GM12874 (cell line): Measurements from ENCODE around the gene UBN2.

Experiments
- TF ChIP-seq, protein P1 (sequence below): IDR thresholded peaks from 2 replicates; pipeline ENCODE4 v1.5.1; 2011; ENCODE audit warnings: low read depth, mild to moderate bottlenecking, control low read depth, low read length, moderate library complexity; ENCODE audit not compliant: insufficient read depth

UBN2 gene

DNA sequence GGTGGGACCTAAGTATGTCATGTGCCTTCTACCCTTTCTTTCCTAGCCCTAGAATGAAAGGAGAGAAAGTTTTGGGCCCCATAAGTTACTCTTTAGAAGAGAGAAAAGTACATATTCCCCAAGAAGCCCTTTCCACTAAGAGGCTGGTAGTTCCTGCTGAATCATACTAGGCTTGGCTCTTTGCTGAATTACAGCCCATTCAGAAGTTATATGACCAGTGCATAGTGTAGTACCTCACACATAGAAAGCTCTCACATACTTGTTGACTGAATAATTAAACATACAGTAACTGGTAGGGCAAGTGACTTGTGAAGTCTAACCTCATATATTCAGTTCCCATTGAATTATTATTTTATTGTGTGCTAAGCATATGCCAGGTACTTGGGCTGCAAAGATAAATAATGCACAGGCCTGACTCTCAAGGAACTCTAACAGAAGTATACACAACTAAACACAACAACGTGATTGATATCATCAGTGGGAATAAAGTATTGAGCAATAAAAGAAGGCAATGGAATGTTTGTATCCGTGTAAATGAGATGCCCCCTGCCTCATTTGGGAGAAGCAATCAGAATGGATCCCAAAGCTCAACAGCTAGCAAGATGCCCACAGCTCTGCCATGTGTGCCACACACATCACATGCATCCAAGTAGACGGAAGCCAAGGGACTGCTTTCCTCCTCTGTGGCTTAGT is 38.9 kb upstream of the UBN2 start:
- TF ChIP-seq, protein P1, sequence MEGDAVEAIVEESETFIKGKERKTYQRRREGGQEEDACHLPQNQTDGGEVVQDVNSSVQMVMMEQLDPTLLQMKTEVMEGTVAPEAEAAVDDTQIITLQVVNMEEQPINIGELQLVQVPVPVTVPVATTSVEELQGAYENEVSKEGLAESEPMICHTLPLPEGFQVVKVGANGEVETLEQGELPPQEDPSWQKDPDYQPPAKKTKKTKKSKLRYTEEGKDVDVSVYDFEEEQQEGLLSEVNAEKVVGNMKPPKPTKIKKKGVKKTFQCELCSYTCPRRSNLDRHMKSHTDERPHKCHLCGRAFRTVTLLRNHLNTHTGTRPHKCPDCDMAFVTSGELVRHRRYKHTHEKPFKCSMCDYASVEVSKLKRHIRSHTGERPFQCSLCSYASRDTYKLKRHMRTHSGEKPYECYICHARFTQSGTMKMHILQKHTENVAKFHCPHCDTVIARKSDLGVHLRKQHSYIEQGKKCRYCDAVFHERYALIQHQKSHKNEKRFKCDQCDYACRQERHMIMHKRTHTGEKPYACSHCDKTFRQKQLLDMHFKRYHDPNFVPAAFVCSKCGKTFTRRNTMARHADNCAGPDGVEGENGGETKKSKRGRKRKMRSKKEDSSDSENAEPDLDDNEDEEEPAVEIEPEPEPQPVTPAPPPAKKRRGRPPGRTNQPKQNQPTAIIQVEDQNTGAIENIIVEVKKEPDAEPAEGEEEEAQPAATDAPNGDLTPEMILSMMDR = no peak

DNA sequence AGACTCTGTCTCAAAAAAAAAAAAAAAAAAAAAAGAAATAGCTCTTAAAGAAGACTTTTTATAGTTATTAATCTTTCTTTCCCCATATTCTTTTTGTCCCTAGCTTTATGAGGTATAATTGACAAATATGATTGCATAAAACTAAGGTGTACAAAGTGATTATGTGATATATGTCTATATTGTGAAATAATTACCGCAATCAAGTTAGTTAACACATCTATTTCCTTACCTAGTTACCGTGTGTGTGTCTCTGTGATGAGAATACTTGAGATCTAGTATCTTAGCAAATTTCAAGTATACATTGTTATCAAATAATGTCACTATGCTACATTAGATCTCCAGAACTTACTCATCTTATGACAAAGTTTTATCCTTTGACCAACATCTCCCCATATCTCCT is 30.7 kb upstream of the UBN2 start:
- TF ChIP-seq, protein P1 = no peak

DNA sequence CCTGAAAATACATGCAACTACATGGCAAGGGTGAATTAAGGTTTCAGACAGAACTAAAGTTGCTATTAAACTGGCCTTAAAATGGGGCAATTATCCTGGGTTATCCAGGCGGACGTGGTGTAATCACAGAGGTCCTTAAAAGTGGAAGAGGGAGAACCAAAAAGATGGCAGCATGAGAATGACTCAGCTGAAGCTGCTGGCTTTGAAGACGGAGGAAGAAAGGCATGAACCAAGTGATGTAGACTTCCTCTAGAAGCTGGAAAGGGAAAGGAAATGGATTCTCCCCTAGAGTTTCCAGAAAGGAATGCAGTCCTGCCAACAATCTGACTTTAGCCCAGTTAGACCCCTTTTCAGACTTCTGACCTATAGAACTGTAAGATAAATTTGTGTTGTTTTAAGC is 27.0 kb upstream of the UBN2 start:
- TF ChIP-seq, protein P1 = no peak

DNA sequence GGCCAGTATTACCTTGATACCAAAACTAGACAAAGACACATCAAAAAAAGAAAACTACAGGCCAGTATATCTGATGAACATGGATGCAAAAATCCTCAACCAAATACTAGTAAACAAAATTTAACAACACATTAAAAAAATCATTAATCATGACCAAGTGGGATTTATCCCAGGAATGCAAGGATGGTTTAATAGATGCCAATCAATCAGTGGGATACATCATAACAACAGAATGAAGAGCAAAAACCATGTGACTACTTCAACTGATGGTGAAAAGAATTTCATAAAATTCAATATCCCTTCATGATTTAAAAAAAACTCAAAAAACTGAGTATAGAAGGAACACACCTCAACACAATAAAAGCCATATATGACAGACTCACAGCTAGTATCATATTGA is 25.2 kb upstream of the UBN2 start:
- TF ChIP-seq, protein P1 = no peak

DNA sequence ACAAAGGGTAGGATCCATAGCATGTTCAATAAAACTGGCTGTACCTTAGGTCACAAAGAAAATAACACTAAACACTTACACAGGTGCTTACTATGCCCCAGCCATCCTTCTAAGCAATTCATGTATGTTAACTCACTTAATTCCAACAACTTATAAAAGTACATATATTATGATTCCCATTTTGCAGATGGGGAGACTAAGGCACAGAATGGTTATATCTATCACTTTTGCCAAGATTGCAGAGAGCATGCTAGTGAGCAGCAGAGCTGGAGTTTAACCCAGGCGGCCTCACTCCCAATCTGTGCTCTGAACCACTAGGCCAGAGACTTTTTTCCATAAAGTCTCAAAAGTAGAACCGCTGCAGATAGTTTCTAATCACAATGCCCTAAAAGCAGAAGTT is 18.9 kb upstream of the UBN2 start:
- TF ChIP-seq, protein P1 = no peak

DNA sequence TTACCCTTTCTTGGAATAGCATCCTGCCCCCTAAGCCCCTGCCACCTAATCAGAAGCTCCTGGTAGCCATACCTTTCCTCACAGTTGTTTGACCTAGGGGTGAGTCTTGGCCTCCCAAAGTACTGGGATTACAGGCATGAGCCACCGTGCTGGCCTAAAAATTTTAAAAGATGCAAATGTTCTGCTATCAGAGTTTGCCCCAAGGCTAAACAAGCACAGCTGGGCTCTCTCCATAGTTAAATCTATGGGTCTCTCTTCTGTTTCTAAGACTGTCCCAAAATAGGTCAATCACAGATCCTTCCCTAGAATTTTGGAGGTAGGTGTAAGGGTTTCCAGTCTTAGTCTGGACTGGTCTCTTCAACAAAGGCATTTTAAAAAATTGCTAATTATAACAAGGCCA is 12.9 kb upstream of the UBN2 start:
- TF ChIP-seq, protein P1 = no peak

DNA sequence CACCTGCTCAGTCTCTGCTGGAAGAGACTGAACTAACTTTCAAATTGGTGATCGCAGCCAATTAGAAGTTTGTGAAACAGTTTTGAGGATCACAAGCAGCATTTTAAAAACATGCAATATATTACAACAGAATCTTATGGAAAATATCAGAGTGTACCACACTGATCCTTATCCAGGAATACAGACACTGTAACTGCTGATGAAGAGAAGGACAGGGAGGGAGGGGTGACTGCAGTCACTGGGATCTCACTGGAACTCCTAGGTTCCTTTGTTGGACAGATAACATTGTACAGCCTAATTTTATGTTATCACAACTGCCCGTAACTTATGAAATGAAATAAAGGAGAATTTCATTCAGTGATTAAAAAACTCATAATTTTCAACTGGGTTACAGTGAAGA is 6.8 kb upstream of the UBN2 start:
- TF ChIP-seq, protein P1 = no peak
